GM12874 (cell line): ENCODE results near the gene WDR31.

Experiments used
- CTCF ChIP-seq: IDR thresholded peaks from 2 replicates; pipeline ENCODE4 v1.5.1; 2011; ENCODE audit warnings: low read depth, mild to moderate bottlenecking, control low read depth, low read length, moderate library complexity; ENCODE audit not compliant: insufficient read depth

The WDR31 gene

GRCh38 chr9:113349445-113350094 is 9.5 kb upstream of the WDR31 start, which contains the start of gene BSPRY:
Gene BSPRY (plus strand): TSS chr9:113349541. CDS start chr9:113349580, 39 bp downstream.
- no peak for TF ChIP-seq CTCF

DNA sequence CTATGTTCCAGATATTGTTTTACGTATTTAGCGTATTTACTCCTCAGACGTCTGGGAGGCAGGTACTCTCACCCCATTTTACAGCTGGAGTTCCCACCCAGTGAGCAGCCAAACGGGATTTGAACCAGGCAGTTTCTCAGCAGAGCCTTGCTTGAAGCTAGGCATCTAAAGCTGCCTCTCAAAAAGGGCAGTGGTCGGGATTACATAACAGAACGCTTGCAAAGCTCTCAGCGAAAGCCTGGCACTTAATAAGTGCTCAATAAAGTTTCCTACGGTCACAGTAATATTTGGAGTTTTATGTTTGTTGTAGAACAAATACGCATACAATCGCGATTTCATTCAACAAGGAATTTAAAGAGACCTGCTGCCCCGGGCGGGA is 9.0 kb upstream of the WDR31 start:
- TF ChIP-seq CTCF: no peak

DNA sequence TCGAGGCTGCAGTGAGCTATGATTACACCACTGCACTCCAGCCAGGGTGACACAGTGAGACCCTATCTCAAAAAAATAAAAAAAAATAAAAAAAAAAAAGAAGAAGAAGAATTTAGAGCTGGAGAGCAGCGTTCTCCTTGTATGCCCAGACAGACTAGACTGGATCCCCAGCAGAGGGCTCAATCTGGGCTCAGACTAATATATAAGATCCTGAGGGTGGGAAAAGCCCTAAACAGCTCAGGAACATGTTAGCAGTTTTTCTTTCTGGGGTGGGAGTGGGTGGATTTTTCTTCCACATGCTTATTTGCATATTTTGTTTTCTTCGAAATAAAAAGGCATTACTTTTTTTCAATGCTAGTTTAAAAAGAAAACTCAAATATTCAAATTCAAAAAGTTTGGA is 8.4 kb upstream of the WDR31 start:
- TF ChIP-seq CTCF: no peak

- no peak for TF ChIP-seq CTCF
Measured at GRCh38 chr9:113345671-113346070, 5.6 kb upstream of the WDR31 start.

GRCh38 chr9:113345190-113345589 is 5.1 kb upstream of the WDR31 start:
- no peak for TF ChIP-seq CTCF

- TF ChIP-seq CTCF: no peak
Measured at GRCh38 chr9:113343732-113344231, 3.7 kb upstream of the WDR31 start.

DNA sequence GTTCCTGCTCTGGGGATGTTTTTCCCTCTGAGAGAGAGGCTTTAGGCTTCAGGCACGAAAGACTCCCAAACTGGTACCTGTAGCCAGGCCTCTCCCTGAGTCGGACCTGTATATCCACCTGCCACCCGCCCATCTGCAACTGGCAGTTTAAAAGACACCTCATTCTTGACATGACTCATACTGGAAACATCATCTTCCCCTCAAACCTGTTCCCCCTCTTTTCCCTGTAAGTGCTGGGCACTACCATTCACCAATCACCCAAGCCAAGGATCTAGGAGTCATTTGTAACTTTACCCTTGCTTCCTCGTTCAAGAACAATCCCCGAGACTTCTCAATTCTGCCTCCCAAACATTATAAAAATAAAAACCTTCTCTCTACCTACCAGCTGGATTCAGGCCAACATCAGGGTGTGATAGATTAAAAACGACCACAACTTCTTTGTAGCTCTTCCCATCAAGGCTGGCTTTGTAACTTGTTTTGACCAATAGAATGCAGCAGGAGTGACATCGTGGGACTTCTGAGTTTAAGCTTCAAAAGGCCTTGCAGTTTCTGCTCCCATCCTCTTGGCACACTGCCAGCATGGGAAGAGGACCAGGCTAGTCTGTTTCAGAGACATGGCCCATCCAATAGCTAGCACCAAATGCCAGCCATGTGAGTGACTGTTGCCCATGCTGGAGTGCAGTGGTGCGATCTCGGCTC is 1.8 kb upstream of the WDR31 start:
- TF ChIP-seq CTCF: no peak
